ENCODE results near the gene ALDH3A1. TPM values are rescaled to one million over a fixed set of nuclear protein-coding genes. Genes with fewer than 3 reads are reported as not detected.

Gene ALDH3A1
- total RNA-seq, 2 experiments from 2014 or later = 0.38 to 0.92 TPM

DNA sequence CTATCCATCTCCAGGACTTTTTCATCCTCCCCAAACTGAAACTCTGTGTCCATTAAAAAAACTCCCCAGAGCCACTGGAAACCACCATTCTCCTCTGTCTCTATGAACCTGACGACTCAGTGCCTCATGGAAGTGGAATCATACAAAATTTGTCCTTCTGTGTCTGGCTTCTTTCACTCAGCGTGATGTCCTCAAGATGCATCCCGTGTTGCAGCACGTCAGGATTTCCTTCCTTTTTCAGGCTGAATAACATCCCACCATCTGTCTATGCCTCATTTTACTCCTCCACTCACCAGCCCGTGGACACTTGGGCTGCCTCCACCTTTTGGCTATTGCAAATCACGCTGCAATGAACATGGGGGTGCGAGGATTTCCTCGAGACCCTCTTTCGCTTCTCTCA lies 12.6 kb upstream of the ALDH3A1 start:
- ATAC-seq (no peak), DNase-seq (no peak)
- Mint-ChIP-seq H3K4me1 (ENCODE audit: low read depth) (peaks cover 7% of the 10 kb centered on the region), H3K27me3 (peaks cover 8% of the 10 kb centered on the region), H3K9me3 (no peaks in the 10 kb centered on the region), H3K4me3 (no peak overlapping the region), H3K27ac (no peak overlapping the region), H3K36me3 (ENCODE audit: low read depth) (no peaks in the 10 kb centered on the region)
- ChIA-PET CTCF (interaction anchor here (1.5 kb wide), 1 partner anchor 16 kb away, joined by 5 read pairs; no protein-coding TSS in a partner anchor), POLR2A (no interaction called here)
- TF ChIP-seq, protein P1, sequence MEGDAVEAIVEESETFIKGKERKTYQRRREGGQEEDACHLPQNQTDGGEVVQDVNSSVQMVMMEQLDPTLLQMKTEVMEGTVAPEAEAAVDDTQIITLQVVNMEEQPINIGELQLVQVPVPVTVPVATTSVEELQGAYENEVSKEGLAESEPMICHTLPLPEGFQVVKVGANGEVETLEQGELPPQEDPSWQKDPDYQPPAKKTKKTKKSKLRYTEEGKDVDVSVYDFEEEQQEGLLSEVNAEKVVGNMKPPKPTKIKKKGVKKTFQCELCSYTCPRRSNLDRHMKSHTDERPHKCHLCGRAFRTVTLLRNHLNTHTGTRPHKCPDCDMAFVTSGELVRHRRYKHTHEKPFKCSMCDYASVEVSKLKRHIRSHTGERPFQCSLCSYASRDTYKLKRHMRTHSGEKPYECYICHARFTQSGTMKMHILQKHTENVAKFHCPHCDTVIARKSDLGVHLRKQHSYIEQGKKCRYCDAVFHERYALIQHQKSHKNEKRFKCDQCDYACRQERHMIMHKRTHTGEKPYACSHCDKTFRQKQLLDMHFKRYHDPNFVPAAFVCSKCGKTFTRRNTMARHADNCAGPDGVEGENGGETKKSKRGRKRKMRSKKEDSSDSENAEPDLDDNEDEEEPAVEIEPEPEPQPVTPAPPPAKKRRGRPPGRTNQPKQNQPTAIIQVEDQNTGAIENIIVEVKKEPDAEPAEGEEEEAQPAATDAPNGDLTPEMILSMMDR (IDR thresholded peaks at IDR 0.05) = no peak
- intact Hi-C loops (cut with micrococcal nuclease) = no loop called here

DNA sequence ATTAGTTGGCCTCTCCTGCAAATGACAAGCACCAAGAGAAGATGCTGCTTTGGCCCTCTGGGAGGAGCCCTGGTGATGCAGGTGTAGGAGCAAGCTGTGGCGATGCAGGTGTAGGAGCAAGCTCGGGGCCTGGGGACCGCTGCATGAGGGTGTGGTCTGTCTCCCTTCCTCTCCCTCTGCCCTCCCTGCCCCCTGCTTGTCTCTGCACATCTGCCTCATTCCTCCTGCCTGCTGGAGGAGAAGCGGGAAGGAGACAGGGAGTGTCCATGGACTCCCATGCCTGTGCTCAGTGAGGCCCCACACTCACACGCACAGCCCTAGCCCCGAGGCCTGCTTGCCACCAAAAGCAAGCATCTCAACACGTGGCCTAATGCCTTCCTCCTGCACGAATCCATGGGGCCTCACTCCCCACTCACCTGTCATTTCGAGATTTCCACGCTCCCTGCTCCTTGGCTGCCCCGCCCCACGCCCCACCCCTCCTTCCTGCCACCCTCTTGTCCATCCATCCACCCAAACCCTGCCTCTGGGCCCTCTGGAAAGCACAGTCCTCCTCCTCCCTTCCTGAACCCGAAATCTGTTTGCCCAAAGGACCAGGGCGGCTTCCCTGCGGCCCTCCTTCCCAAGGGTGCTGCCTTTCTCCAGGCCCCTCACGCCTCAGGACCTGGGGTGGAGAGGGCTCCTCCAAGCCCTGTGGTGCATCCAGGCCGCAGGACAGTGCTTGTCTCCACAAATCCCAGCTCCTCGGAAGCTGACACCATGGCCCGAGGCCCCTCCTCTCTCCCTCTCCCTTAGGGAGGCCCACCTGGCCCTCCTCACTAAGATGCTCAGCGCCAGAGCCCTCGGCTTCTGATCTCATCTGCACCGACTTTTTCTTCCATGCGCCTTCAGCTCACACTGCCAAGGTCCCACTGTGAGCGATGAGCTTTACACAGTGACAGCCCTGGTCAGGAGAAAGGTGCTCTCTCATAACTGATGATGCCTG lies 11.8 kb upstream of the ALDH3A1 start:
- ATAC-seq = no peak
- intact Hi-C loops (cut with micrococcal nuclease) = no loop called here
- H3K9me3 Mint-ChIP-seq = no peaks in the 10 kb centered on the region
- no peak for DNase-seq
- TF ChIP-seq, protein P1 (IDR thresholded peaks at IDR 0.05) = no peak
- H3K36me3 Mint-ChIP-seq (ENCODE audit: low read depth) = no peaks in the 10 kb centered on the region
- POLR2A ChIA-PET = interaction anchor here (0.6 kb wide), 1 partner anchor 247 kb away, joined by 3 read pairs; no protein-coding TSS in a partner anchor
- CTCF ChIA-PET = interaction anchor here (1.5 kb wide), 1 partner anchor 15 kb away, joined by 5 read pairs; no protein-coding TSS in a partner anchor
- H3K27me3 Mint-ChIP-seq = peaks cover 9% of the 10 kb centered on the region
- peaks cover 14% of the 10 kb centered on the region for H3K4me1 Mint-ChIP-seq (ENCODE audit: low read depth)
- no peak overlapping the region for H3K27ac Mint-ChIP-seq
- no peak overlapping the region for H3K4me3 Mint-ChIP-seq

- no peaks in the 10 kb centered on the region for H3K9me3 Mint-ChIP-seq
- H3K4me3 Mint-ChIP-seq = no peak overlapping the region
- H3K27me3 Mint-ChIP-seq = peaks cover 13% of the 10 kb centered on the region
- peaks cover 17% of the 10 kb centered on the region for H3K4me1 Mint-ChIP-seq (ENCODE audit: low read depth)
- intact Hi-C loops (cut with micrococcal nuclease) = no loop called here
- ChIA-PET CTCF (interaction anchor here (1.1 to 5.8 kb wide), 2 partner anchors 9 to 12 kb away, joined by 4 to 36 read pairs; no protein-coding TSS in a partner anchor), POLR2A (interaction anchor here (0.6 kb wide), 1 partner anchor 101 kb away, joined by 4 read pairs; no protein-coding TSS in a partner anchor)
- DNase-seq (no peak), ATAC-seq (no peak)
- no peaks in the 10 kb centered on the region for H3K36me3 Mint-ChIP-seq (ENCODE audit: low read depth)
- no peak overlapping the region for H3K27ac Mint-ChIP-seq
- TF ChIP-seq, protein P1 (IDR thresholded peaks at IDR 0.05) = no peak
Observed at GRCh38 chr17:19757536-19758180, 9.6 kb upstream of the ALDH3A1 start.

DNA sequence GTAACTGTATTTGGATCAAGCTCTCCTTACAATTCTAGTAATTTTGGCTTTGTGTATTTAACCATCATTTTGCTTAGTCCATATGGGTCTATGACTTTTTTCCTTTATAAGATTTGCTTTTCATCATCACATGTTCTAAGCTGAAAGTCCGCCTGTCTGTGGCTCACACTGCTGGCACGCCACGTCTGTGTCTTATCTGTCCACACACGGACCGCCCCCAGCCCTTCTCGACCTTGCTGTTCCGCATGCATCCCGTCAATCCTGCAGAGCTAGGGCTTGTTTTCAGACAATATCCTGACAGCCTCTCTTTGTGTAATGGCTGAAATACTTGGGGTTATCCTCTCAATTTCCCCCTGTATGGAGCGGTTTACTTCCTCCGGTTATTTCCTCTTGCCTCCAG lies 8.4 kb upstream of the ALDH3A1 start:
- TF ChIP-seq, protein P1 (IDR thresholded peaks at IDR 0.05) = no peak
- Mint-ChIP-seq H3K9me3 (no peaks in the 10 kb centered on the region), H3K4me1 (ENCODE audit: low read depth) (peaks cover 17% of the 10 kb centered on the region), H3K36me3 (ENCODE audit: low read depth) (no peaks in the 10 kb centered on the region), H3K27me3 (peaks cover 13% of the 10 kb centered on the region), H3K27ac (no peak overlapping the region), H3K4me3 (no peak overlapping the region)
- intact Hi-C loops (cut with micrococcal nuclease) = no loop called here
- no peak for DNase-seq
- CTCF ChIA-PET = interaction anchor here (1.1 to 5.8 kb wide), 2 partner anchors 10 to 12 kb away, joined by 3 to 36 read pairs; no protein-coding TSS in a partner anchor
- ATAC-seq = no peak
- POLR2A ChIA-PET = no interaction called here
